Coronary artery (tissue), 2 donors: Measurements from ENCODE around the gene SYNE3.

Experiments
- DNase-seq: peaks from one replicate; pipeline ENCODE4 v3.0.0-alpha.2; 2017; ENCODE audit warnings: low spot score
- H3K27ac ChIP-seq, 2 donors: fragments of 200-600 bp; sonication (generic); one replicate each; pipeline ENCODE4 v1.5.1; 2016 to 2019
- H3K4me3 ChIP-seq: fragments of 200-600 bp; sonication (generic); 2 replicates; pipeline ENCODE4 v1.5.1; 2016; ENCODE audit warnings: mild to moderate bottlenecking, moderate library complexity
- TF ChIP-seq, protein P1 (sequence below): fragments of 200-600 bp; sonication (generic); IDR thresholded peaks from one replicate; pipeline ENCODE4 v1.5.1; 2019; ENCODE audit warnings: antibody characterized with exemption

SYNE3 gene

DNA sequence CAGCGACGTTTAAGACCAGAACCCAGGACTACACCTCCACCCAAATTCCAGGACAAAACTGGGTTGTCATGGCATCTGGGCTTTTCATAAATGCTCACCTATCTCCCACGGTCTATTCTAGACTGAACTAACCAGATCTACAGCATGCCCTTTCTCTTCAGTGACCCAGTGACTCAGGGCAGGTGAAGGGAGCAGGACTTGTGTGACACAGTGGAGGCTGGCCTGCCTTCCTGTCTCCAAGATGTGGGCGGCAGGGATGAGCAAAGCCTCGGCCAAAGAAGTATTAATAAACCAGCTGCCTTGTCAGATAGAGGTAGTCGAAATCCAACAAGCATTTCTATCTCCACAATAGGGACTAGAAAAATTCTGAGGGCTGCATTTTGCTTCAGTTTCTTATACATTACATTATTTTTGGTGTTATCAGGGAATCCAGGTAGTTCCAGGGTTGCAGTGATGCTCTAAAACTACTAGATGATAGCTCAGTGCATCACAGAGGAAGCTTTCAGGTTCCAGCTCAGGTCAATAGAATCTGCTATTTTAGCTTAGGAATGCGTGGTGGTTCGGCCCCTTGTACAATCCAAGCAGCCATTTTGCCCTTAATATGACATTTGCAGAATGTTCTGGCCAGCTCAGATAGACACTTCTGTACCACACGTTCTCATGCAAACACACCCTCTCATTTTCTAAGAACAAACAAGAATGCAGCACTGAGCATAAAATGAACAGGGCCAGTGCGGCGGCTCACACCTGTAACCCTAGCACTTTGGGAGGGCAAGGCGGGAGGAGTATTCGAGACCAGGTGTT lies 14.2 kb upstream of the SYNE3 start:
- no peak overlapping the region for H3K4me3 ChIP-seq
- peak; percentile 64 for DNase-seq
- TF ChIP-seq, protein P1, sequence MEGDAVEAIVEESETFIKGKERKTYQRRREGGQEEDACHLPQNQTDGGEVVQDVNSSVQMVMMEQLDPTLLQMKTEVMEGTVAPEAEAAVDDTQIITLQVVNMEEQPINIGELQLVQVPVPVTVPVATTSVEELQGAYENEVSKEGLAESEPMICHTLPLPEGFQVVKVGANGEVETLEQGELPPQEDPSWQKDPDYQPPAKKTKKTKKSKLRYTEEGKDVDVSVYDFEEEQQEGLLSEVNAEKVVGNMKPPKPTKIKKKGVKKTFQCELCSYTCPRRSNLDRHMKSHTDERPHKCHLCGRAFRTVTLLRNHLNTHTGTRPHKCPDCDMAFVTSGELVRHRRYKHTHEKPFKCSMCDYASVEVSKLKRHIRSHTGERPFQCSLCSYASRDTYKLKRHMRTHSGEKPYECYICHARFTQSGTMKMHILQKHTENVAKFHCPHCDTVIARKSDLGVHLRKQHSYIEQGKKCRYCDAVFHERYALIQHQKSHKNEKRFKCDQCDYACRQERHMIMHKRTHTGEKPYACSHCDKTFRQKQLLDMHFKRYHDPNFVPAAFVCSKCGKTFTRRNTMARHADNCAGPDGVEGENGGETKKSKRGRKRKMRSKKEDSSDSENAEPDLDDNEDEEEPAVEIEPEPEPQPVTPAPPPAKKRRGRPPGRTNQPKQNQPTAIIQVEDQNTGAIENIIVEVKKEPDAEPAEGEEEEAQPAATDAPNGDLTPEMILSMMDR: no peak
- peak overlapping the region; percentile 7 to 45 for H3K27ac ChIP-seq

DNA sequence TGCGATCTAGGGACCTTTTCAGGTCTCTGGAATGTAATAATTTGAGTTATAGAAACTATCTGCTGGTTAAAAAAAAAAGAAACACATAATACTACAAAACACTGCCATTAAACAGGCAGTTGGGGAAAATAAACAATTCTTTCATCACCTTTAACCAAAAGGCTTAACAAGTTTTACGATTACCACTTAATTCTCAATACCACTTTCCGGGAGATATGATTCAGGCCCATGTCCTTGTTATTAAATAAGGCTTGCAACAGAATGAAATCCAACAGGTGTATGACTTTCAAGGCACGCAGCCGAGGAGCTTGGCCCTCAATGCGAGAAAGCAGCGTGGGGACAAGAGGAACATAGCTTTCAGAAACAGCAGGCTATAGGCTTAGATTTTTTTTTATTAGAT lies 12.8 kb upstream of the SYNE3 start:
- no peak overlapping the region for H3K4me3 ChIP-seq
- TF ChIP-seq, protein P1: no peak
- DNase-seq: no peak
- no peak overlapping the region for H3K27ac ChIP-seq

DNA sequence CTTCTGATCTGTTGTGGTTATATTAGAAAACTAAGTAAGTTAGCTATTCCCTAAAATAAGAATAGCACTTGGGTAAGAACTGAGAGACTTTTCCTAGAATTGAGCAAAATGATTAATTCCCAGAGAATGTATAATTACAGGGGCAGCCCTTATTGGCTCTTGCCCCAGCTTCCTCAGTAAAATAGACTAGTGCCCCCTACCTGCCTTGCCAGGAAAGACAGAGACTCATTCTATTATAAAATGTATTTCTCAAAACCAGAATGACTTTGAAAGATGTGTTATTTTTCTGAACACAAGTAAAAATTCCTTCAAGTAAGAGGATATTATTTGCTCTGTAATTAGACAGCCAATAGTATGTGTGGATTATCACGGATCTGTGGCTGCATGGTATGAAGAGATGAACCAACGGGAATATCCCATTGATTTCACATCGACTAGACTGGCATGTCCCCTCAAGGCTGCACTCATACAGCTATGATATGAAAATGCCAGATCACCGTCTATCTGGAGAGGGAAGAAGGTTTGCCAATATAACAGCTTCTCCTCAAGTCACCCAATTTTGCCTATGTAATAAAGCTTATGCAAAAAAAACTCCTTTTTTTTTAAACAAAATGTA lies 11.0 kb upstream of the SYNE3 start:
- Histone ChIP-seq H3K4me3 (peak overlapping the region; percentile 46), H3K27ac (peak overlapping the region; percentile 59 to 91)
- DNase-seq: no peak
- TF ChIP-seq, protein P1: peak; percentile 65

DNA sequence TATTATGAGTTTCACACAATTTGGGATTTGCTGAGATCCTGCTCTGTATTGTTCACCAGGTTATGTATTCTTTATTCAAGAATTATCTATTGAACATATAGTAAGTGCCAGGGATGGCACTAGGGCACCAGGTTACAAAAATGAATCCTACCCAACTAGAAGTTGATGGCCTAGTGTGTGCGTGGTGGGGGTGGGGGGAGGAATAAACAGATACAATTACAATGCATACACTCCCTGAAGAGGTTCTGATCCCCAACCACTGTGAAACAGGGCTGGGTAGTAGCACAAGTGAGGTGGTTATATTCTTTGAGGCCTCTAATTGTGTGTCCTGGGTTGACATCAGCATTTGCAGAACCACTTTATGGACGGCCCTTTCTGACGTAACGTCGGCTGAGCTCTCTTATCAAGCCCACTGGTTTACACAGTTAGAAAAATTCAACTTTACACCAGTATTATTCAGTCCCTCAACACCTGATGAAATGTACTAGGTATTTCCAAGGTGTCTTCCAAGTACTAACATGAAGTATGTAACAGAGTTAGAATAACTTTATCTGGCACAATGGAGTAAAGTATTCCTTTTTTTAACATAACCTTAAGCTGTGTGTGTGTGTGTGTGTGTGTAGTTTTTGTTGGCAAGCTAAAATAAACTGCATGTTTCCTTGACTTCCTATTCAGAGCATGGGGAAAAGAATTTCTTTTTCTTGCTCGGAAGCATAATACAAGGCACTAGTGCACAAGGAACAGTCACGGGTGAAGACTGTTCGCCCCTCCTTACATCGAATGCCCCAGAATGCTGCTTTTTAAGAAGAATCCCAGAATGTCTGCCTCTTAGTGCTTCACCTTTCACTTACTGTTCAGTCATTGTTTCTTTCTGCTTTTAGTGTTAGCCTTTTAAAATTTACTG lies 10.3 kb upstream of the SYNE3 start:
- Histone ChIP-seq H3K27ac (peak overlapping the region; percentile 59 to 91), H3K4me3 (peak overlapping the region; percentile 46)
- TF ChIP-seq, protein P1: no peak
- no peak for DNase-seq

DNA sequence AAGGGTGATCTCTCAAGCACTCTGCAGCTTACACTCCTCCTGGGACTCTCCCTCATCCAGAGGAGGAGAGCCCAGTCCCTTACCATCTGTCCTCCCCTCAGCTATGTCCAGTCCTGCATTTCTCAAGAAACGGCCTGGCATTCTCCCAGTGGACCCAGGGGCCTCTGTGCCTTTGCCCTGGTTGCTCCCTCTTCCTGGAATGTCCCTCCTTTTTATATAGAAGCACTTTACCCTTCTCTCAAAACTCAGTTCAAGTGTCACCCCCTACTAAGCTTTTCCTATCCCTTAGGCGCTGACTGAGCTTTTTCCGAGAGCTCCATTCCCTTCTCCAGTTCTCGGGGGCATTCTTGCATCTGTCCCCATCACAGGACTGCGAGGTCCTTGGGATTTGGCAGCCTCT lies 9.5 kb upstream of the SYNE3 start:
- no peak overlapping the region for H3K4me3 ChIP-seq
- TF ChIP-seq, protein P1: no peak
- H3K27ac ChIP-seq: peak overlapping the region; percentile 59 to 91
- no peak for DNase-seq

DNA sequence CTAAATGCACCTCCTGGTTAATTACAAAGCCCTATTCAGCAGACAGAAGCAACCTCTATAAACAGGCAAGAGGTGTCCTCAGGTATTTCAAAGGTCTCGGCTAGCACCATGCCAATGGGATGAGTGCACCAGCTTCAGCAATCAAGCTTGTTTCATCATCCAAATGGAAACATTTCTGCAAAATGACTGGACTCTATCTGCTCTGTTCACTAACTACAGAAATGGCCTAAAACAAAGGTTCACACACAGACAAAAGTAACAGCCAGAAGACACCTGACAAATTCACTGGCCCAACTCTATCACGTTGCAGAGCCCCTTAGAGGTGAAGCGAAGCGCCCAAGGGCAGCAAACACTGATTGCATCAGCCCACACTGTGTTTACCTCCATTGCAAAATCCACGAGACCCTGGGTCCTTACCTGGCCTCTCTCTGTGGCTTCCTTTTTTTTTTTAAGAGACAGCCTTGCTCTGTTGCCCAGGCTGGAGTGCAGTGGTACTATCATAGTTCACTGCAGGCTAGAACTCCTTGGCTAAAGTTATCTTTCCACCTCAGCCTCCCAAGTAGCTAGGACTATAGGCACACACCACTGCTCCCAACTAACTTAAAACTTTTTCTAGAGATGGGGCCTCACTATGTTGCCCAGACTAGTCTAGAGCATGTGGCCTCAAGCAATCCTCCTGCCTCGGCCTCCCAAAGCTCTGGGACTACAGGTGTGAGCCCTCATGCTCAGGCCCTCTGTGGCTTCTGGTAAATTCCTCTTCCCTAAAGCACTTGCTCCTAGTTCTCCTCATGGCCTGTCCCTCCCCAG lies 8.5 kb upstream of the SYNE3 start:
- Histone ChIP-seq H3K27ac (peak overlapping the region in 1 of 2 donors; percentile 54), H3K4me3 (no peak overlapping the region)
- DNase-seq: no peak
- TF ChIP-seq, protein P1: no peak
